ENCODE results near the gene NRGN.

GRCh38 chr11:124778281-124778680 lies 38.5 kb downstream of the NRGN start:
- TF ChIP-seq REST (IDR thresholded peaks at IDR 0.05; ENCODE audit: insufficient read depth in 1 of 2, low read depth in 2 of 2, low read length in 2 of 2) = no peak
- TF ChIP-seq POLR2AphosphoS5 (IDR thresholded peaks at IDR 0.05; ENCODE audit: low read depth, low read length) = no peak
- no peak for TF ChIP-seq SIN3A (IDR thresholded peaks at IDR 0.05; ENCODE audit: borderline replicate concordance, insufficient read depth, low read length)
